Uterus (tissue), 2 donors: ENCODE data around the gene CCDC50.

ENCODE experiments used
- POLR2A ChIP-seq, 2 donors: fragments of 450-650 bp; IDR thresholded peaks; one replicate each; pipeline ENCODE4 v1.6.1; 2016; ENCODE audit warnings: antibody characterized with exemption in 2 of 2, mild to moderate bottlenecking in 1 of 2, moderate library complexity in 1 of 2
- TF ChIP-seq, protein P1 (sequence below), 4 experiments: fragments of 200-600 bp in 2 of 4; fragments of 450-650 bp in 2 of 4; sonication (generic) in 2 of 4; IDR thresholded peaks; one replicate each; pipeline ENCODE4 v1.5.1; 2016 to 2019; ENCODE audit warnings: antibody characterized with exemption in 4 of 4, mild to moderate bottlenecking in 2 of 4, moderate library complexity in 1 of 4

GRCh38 chr3:191282251-191283185 lies 46.7 kb upstream of the CCDC50 start:
- no peak for TF ChIP-seq POLR2A (IDR thresholded peaks at IDR 0.05)
- TF ChIP-seq, protein P1, sequence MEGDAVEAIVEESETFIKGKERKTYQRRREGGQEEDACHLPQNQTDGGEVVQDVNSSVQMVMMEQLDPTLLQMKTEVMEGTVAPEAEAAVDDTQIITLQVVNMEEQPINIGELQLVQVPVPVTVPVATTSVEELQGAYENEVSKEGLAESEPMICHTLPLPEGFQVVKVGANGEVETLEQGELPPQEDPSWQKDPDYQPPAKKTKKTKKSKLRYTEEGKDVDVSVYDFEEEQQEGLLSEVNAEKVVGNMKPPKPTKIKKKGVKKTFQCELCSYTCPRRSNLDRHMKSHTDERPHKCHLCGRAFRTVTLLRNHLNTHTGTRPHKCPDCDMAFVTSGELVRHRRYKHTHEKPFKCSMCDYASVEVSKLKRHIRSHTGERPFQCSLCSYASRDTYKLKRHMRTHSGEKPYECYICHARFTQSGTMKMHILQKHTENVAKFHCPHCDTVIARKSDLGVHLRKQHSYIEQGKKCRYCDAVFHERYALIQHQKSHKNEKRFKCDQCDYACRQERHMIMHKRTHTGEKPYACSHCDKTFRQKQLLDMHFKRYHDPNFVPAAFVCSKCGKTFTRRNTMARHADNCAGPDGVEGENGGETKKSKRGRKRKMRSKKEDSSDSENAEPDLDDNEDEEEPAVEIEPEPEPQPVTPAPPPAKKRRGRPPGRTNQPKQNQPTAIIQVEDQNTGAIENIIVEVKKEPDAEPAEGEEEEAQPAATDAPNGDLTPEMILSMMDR (IDR thresholded peaks at IDR 0.05), result no peak
